IPS-20b (cell line): ENCODE data around the gene ENKUR.
"Not testable (repeated sequence)": the region's sequence is repeated elsewhere in the genome, so short reads cannot be mapped to it uniquely, and the experiment has no call there.

Experiments used
- H3K27ac ChIP-seq: one replicate; pipeline ENCODE4 v1.5.1; 2013; ENCODE audit warnings: low read length
- H3K27me3 ChIP-seq: 2 replicates; pipeline ENCODE4 v1.6.1; 2013; ENCODE audit warnings: mild to moderate bottlenecking, low read length, inconsistent platforms; ENCODE audit not compliant: insufficient read depth
- H3K36me3 ChIP-seq: 2 replicates; pipeline ENCODE4 v1.6.1; 2013; ENCODE audit warnings: low read depth, mild to moderate bottlenecking, inconsistent platforms, low read length, moderate library complexity; ENCODE audit not compliant: insufficient read depth
- H3K4me1 ChIP-seq: 2 replicates; pipeline ENCODE4 v1.6.1; 2013; ENCODE audit warnings: mild to moderate bottlenecking, control low read depth, inconsistent platforms, low read length, moderate library complexity; ENCODE audit not compliant: insufficient read depth
- H3K4me3 ChIP-seq: 2 replicates; pipeline ENCODE4 v1.5.1; 2013; ENCODE audit warnings: mild to moderate bottlenecking, low read length, inconsistent platforms
- H3K9ac ChIP-seq: 2 replicates; pipeline ENCODE4 v1.6.1; 2013; ENCODE audit warnings: low read depth, mild to moderate bottlenecking, inconsistent platforms, low read length, moderate library complexity
- H3K9me3 ChIP-seq: 2 replicates; pipeline ENCODE4 v1.6.1; 2013; ENCODE audit warnings: mild to moderate bottlenecking, low read depth, low read length, inconsistent platforms; ENCODE audit not compliant: insufficient read depth

The ENKUR gene

DNA sequence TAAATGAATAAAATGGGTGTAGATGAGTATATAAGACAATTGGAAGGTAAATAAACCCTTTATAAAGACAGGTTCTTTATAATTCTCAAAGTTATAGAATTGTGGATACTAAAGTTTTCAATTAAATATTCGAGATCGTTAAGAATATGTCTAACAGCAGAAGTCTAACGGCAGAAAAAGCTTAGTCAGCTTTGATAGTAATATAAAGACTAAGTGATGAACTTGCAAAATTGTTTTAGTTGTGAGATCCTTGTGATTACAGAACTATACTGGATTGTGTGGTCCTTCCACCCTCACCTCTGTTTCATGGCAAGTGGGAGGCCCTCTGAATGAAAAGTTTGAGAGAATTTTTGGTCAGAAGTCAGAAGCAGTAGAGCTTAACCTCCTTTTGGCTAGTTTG, 2.7 kb upstream of the ENKUR start:
- no peak overlapping the region for H3K4me3 ChIP-seq
- H3K9me3 ChIP-seq, result no peaks in the 10 kb centered on the region
- H3K27ac ChIP-seq, result no peak overlapping the region
- no peaks in the 10 kb centered on the region for H3K36me3 ChIP-seq
- H3K27me3 ChIP-seq, result no peaks in the 10 kb centered on the region
- no peak overlapping the region for H3K9ac ChIP-seq
- no peaks in the 10 kb centered on the region; the same call in 1 of the 2 replicates for H3K4me1 ChIP-seq

DNA sequence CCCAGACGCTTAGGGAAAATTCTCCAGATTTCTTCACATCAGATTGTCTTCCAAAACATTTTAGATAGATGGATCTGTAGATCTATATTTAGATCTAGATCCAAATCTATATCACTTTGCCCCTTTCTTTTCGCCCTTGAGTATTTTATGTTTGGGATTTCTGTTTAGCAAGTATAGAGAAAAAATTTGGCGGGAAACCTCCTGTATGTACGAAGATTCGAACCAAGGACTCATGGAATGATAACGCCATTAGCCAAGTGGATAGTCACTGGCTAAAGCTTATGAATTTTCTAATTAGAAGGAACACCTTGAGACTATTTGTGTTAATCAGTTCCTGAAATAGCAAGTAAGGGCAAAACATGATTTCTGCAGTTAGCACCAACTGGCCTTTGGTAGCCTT, 1.7 kb upstream of the ENKUR start:
- Histone ChIP-seq H3K4me1 (no peaks in the 10 kb centered on the region; the same call in 1 of the 2 replicates), H3K9ac (peak overlapping the region; percentile 94; the same call in 1 of the 2 replicates), H3K9me3 (no peaks in the 10 kb centered on the region), H3K36me3 (no peaks in the 10 kb centered on the region), H3K4me3 (peak overlapping the region; percentile 88), H3K27me3 (no peaks in the 10 kb centered on the region), H3K27ac (no peak overlapping the region)

GRCh38 chr10:25017154-25017590, 1.2 kb upstream of the ENKUR start:
- peak overlapping the region; percentile 94 for H3K9ac ChIP-seq
- H3K9me3 ChIP-seq, result no peaks in the 10 kb centered on the region
- H3K36me3 ChIP-seq, result no peaks in the 10 kb centered on the region
- peak overlapping the region; percentile 88 for H3K4me3 ChIP-seq
- H3K4me1 ChIP-seq, result no peaks in the 10 kb centered on the region; the same call in 1 of the 2 replicates
- H3K27ac ChIP-seq, result peak overlapping the region; percentile 89
- no peaks in the 10 kb centered on the region for H3K27me3 ChIP-seq

DNA sequence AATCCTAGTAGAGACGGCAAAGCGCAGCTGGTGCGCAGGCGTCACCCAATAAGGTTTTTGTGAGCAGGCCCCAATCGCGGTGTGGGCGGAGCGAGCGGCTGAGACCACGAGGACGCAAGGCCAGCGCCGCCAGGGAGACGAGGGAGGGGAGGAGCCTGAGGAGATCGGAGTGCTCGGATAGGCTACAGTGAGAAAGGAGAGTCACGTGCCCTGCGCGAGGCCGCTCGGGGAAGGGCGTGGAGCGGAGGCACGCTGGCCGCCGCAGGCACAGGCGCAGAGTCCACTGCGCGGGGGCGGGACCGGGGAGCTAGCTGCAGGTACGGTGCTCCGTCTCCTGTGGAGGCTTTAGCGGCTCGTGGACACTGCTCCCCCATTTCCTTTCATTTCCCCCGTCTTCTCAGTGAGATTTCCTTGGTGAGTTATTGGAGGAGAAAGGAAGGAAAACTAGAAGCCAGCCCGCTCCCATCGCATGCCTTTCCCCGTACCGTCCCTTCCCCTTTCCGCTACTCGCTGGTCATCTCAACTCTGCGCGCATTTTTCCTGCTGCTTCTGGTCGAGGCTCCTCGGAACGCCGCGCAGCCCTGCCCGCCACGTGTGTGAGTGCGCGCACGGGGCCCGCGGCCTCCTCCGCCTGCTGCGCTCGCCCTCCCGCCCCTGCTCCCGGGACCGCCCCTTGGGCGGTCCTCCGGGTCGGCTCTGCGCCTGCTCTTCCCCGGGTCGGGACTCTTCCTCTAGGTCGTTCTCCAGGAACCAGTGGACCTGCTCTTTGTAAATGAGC, 607 bp upstream of the ENKUR start, which contains the start of gene THNSL1:
THNSL1 (plus strand) TSS at position 237 of the 778 bp plus-strand sequence. CDS start 6,612 bp downstream, outside the sequence.
- no peaks in the 10 kb centered on the region; the same call in 1 of the 2 replicates for H3K4me1 ChIP-seq
- H3K9me3 ChIP-seq, result no peaks in the 10 kb centered on the region
- H3K9ac ChIP-seq, result peak within 1 kb of the TSS; percentile 94
- no peaks in the 10 kb centered on the region for H3K36me3 ChIP-seq
- H3K4me3 ChIP-seq, result peak within 1 kb of the TSS; percentile 88
- no peaks in the 10 kb centered on the region for H3K27me3 ChIP-seq
- peak within 1 kb of the TSS; percentile 89 for H3K27ac ChIP-seq

DNA sequence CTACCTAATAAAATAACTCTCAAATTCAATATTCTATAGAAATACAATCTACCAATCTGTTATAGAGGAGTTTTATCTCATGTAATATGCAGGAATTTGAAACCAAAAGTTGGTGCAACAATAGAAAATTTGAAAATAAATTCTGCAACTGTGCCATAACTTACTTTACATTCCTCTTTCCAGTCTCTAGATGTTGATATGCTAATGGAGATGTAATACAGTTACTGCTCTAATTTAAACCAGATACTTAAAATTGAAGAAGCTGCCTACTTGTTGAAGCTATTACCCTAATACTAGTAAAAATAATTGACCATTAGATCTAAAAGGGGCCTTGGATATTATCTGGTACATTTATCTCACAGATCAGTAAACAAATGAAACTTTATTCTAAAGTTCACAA, 1.4 kb downstream of the ENKUR start:
- Histone ChIP-seq H3K27me3 (no peaks in the 10 kb centered on the region), H3K4me1 (no peaks in the 10 kb centered on the region; the same call in 1 of the 2 replicates), H3K27ac (no peak overlapping the region), H3K36me3 (no peaks in the 10 kb centered on the region), H3K9me3 (no peaks in the 10 kb centered on the region), H3K9ac (no peak overlapping the region), H3K4me3 (no peak overlapping the region)

DNA sequence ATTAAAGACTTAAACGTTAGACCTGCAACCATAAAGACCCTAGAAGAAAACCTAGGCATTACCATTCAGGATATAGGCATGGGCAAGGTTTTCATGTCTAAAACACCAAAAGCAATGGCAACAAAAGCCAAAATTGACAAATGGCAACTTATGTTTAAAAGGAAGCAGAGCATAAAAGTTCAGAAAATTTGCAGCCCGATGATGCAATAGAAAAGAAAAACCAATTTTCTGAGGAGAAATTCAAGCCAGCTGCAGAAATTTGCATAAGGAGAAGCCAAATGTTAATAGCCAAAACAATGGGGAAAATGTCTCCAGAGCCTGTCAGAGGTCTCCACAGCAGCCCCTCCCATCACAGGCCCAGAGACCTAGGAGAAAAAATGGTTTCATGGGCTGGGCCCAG, 4.4 kb downstream of the ENKUR start:
- H3K27me3 ChIP-seq, H3K9ac ChIP-seq, H3K36me3 ChIP-seq, H3K9me3 ChIP-seq, H3K27ac ChIP-seq, H3K4me1 ChIP-seq, H3K4me3 ChIP-seq: not testable (repeated sequence)

DNA sequence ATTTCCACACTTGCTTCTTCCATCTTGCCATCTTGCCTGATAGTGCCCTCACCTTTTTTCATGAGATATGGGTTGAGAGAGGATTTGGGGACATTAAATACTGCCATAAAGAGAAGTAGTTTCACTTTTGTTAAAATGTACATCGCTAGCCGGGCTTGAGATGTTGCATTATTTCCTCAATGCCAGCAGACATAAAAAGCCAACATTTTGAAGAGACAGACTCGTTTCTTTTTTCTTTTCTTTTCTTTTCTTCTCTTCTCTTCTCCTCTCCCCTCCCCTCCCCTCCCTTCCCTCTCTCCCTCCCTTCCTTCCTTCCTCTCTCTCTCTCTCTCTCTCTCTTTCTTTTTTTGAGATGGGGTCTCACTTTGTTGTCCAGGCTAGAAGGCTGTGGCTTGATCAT, 17.9 kb downstream of the ENKUR start:
- no peak overlapping the region for H3K27ac ChIP-seq
- no peaks in the 10 kb centered on the region for H3K9me3 ChIP-seq
- no peaks in the 10 kb centered on the region for H3K27me3 ChIP-seq
- H3K36me3 ChIP-seq, result no peaks in the 10 kb centered on the region
- no peak overlapping the region for H3K4me3 ChIP-seq
- no peak overlapping the region for H3K9ac ChIP-seq
- no peaks in the 10 kb centered on the region for H3K4me1 ChIP-seq

- no peak overlapping the region for H3K9ac ChIP-seq
These were observed 20.9 kb downstream of the ENKUR start for GRCh38 chr10:24995072-24995471.

GRCh38 chr10:24993237-24993958, 22.6 kb downstream of the ENKUR start:
- Histone ChIP-seq H3K27me3 (no peaks in the 10 kb centered on the region), H3K36me3 (no peaks in the 10 kb centered on the region), H3K9me3 (no peaks in the 10 kb centered on the region), H3K27ac (no peak overlapping the region), H3K4me3 (no peak overlapping the region), H3K4me1 (no peaks in the 10 kb centered on the region), H3K9ac (no peak overlapping the region)

More at GRCh38 chr10:24995072-24995471, 20.9 kb downstream of the ENKUR start:
- H3K4me3 ChIP-seq, result no peak overlapping the region
- H3K27ac ChIP-seq, result no peak overlapping the region
- H3K27me3 ChIP-seq, result no peaks in the 10 kb centered on the region
- H3K4me1 ChIP-seq, result no peaks in the 10 kb centered on the region
- no peaks in the 10 kb centered on the region for H3K9me3 ChIP-seq
- H3K36me3 ChIP-seq, result no peaks in the 10 kb centered on the region

DNA sequence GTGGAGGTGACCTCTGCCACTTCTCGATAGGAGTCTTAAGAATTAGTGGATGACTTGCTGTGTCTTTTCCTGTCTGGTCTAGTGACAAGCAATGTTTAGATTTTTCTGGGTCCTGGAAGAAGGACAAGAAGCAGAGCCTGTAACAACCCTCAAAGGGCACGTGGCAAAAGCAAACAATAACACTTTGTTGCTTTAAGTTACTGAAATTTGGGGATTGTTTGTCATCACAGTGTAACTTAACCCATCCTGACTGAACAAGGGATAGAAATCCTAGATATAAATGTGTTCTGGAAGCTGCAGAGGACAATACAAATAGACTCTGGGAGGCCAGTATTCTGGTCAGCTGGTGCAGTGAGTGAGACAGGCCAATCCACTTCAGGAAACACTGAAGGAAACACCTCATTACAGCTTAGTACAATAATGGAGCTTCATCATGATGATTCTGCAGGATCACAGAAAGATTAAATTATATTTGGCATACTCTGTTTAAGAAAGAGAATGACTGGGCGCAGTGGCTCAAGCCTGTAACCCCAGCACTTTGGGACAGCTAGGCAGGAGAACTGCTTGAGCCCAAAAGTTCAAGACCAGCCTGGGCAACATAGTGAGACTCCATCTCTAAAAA, 23.3 kb downstream of the ENKUR start:
- Histone ChIP-seq H3K9ac (no peak overlapping the region), H3K4me1 (no peaks in the 10 kb centered on the region), H3K4me3 (no peak overlapping the region), H3K27me3 (no peaks in the 10 kb centered on the region), H3K9me3 (no peaks in the 10 kb centered on the region), H3K36me3 (no peaks in the 10 kb centered on the region), H3K27ac (no peak overlapping the region)

GRCh38 chr10:24991298-24991697, 24.7 kb downstream of the ENKUR start:
- Histone ChIP-seq H3K9me3 (no peaks in the 10 kb centered on the region), H3K4me3 (no peak overlapping the region), H3K4me1 (no peaks in the 10 kb centered on the region), H3K9ac (no peak overlapping the region), H3K27ac (no peak overlapping the region), H3K27me3 (no peaks in the 10 kb centered on the region), H3K36me3 (no peaks in the 10 kb centered on the region)
